KMS-11 (cell line): Measurements from ENCODE around the gene PAMR1.

ENCODE experiments used
- H2AFZ ChIP-seq: fragments of 200-600 bp; sonication (generic); 2 replicates; pipeline ENCODE4 v1.6.1; 2016; ENCODE audit warnings: antibody characterized with exemption, mixed run types, low read depth
- H3K27ac ChIP-seq: fragments of 200-600 bp; sonication (generic); 2 replicates; pipeline ENCODE4 v1.6.1; 2016; ENCODE audit warnings: mild to moderate bottlenecking, mixed run types
- H3K27me3 ChIP-seq: fragments of 200-600 bp; sonication (generic); 2 replicates; pipeline ENCODE4 v1.6.1; 2017; ENCODE audit warnings: mild to moderate bottlenecking, low read depth, mixed run types, moderate library complexity; ENCODE audit not compliant: insufficient read depth
- H3K36me3 ChIP-seq: fragments of 200-600 bp; sonication (generic); 2 replicates; pipeline ENCODE4 v1.6.1; 2017; ENCODE audit warnings: mild to moderate bottlenecking, mixed run types; ENCODE audit not compliant: insufficient read depth
- H3K4me1 ChIP-seq: fragments of 200-600 bp; sonication (generic); 2 replicates; pipeline ENCODE4 v1.6.1; 2016; ENCODE audit warnings: mild to moderate bottlenecking, low read depth, mixed run types; ENCODE audit not compliant: poor library complexity, severe bottlenecking
- H3K4me2 ChIP-seq: fragments of 200-600 bp; sonication (generic); 2 replicates; pipeline ENCODE4 v1.7.0; 2016; ENCODE audit warnings: mild to moderate bottlenecking, mixed run types
- H3K4me3 ChIP-seq: fragments of 200-600 bp; sonication (generic); IDR thresholded peaks from 2 replicates; pipeline ENCODE4 v1.6.1; 2017; ENCODE audit warnings: low read depth, low read length, mixed read lengths; ENCODE audit not compliant: insufficient read depth
- H3K79me2 ChIP-seq: fragments of 200-600 bp; sonication (generic); 2 replicates; pipeline ENCODE4 v1.6.1; 2016; ENCODE audit warnings: low read depth, mixed run types; ENCODE audit not compliant: insufficient read depth
- H3K9ac ChIP-seq: fragments of 200-600 bp; sonication (generic); 2 replicates; pipeline ENCODE4 v1.6.1; 2016; ENCODE audit warnings: mild to moderate bottlenecking, mixed run types
- H4K20me1 ChIP-seq: fragments of 200-600 bp; sonication (generic); 2 replicates; pipeline ENCODE4 v1.6.1; 2016; ENCODE audit warnings: mild to moderate bottlenecking, mixed run types; ENCODE audit not compliant: insufficient read depth
- CTCF ChIP-seq: fragments of 200-600 bp; sonication (generic); conservative IDR thresholded peaks from 2 replicates; pipeline ENCODE4 v1.6.1; 2017; ENCODE audit warnings: low read depth, mild to moderate bottlenecking, antibody characterized with exemption, low read length, moderate library complexity, mixed read lengths

Gene PAMR1

GRCh38 chr11:35420371-35420770 lies 105.0 kb downstream of the PAMR1 start:
- Histone ChIP-seq H3K4me3 (no peak overlapping the region), H3K9ac (no peak overlapping the region), H3K27me3 (no peaks in the 10 kb centered on the region), H3K4me2 (no peak overlapping the region), H3K36me3 (no peaks in the 10 kb centered on the region), H3K4me1 (no peaks in the 10 kb centered on the region), H4K20me1 (no peaks in the 10 kb centered on the region), H2AFZ (no peak overlapping the region), H3K79me2 (no peaks in the 10 kb centered on the region), H3K27ac (no peak overlapping the region)
- TF ChIP-seq CTCF: no peak

- no peak for TF ChIP-seq CTCF
- Histone ChIP-seq H3K27me3 (no peaks in the 10 kb centered on the region), H3K79me2 (no peaks in the 10 kb centered on the region), H3K36me3 (no peaks in the 10 kb centered on the region), H3K4me2 (no peak overlapping the region), H3K9ac (no peak overlapping the region), H3K4me1 (no peaks in the 10 kb centered on the region), H3K27ac (no peak overlapping the region), H2AFZ (no peak overlapping the region), H4K20me1 (no peaks in the 10 kb centered on the region), H3K4me3 (no peak overlapping the region)
These were observed 105.5 kb downstream of the PAMR1 start for GRCh38 chr11:35419830-35420333.

GRCh38 chr11:35419184-35419829 lies 106.1 kb downstream of the PAMR1 start, which contains the start of gene SLC1A2:
Gene SLC1A2, minus strand, starts transcription at chr11:35419558. Its CDS starts 592 bp downstream, at chr11:35418966.
- Histone ChIP-seq H4K20me1 (no peaks in the 10 kb centered on the region), H3K27ac (no peak within 1 kb of the TSS), H3K79me2 (no peaks in the 10 kb centered on the region), H3K27me3 (no peaks in the 10 kb centered on the region), H3K9ac (no peak within 1 kb of the TSS), H3K4me3 (no peak within 1 kb of the TSS), H2AFZ (no peak within 1 kb of the TSS), H3K4me2 (no peak within 1 kb of the TSS), H3K4me1 (no peaks in the 10 kb centered on the region), H3K36me3 (no peaks in the 10 kb centered on the region)
- no peak for TF ChIP-seq CTCF

GRCh38 chr11:35418282-35419183 lies 106.9 kb downstream of the PAMR1 start:
- Histone ChIP-seq H3K27me3 (no peaks in the 10 kb centered on the region), H4K20me1 (no peaks in the 10 kb centered on the region), H3K79me2 (no peaks in the 10 kb centered on the region), H3K27ac (no peak overlapping the region), H3K36me3 (no peaks in the 10 kb centered on the region), H2AFZ (no peak overlapping the region), H3K4me3 (no peak overlapping the region), H3K4me2 (no peak overlapping the region), H3K9ac (no peak overlapping the region), H3K4me1 (no peaks in the 10 kb centered on the region)
- TF ChIP-seq CTCF: no peak
